Mesendoderm (in vitro differentiated cells): ENCODE measurements around the gene RDH11.
A peak's percentile ranks its signal among the peaks of the same experiment; 100 is the strongest.

Experiments
- DNase-seq: peaks from one replicate; pipeline ENCODE4 v3.0.0; 2013
- H2AK5ac ChIP-seq: 2 replicates; pipeline ENCODE4 v1.6.1; 2013; ENCODE audit warnings: low read length, inconsistent platforms
- H2BK120ac ChIP-seq: 2 replicates; pipeline ENCODE4 v1.6.1; 2013; ENCODE audit warnings: low read depth, mild to moderate bottlenecking, low read length, moderate library complexity, mixed read lengths
- H2BK15ac ChIP-seq: replicated peaks from 2 replicates; pipeline ENCODE4 v1.6.1; 2013; ENCODE audit warnings: low read depth, mild to moderate bottlenecking, moderate library complexity
- H2BK5ac ChIP-seq: 2 replicates; pipeline ENCODE4 v1.6.1; 2013; ENCODE audit warnings: low read length, inconsistent platforms
- H3K18ac ChIP-seq: 2 replicates; pipeline ENCODE4 v1.6.1; 2013; ENCODE audit warnings: mild to moderate bottlenecking, low read length, mixed read lengths
- H3K23ac ChIP-seq: one replicate; pipeline ENCODE4 v1.6.1; 2013; ENCODE audit warnings: low read length
- H3K27ac ChIP-seq: 2 replicates; pipeline ENCODE4 v1.5.1; 2013; ENCODE audit warnings: low read depth, mild to moderate bottlenecking, inconsistent platforms, low read length, moderate library complexity
- H3K27me3 ChIP-seq: 2 replicates; pipeline ENCODE4 v1.6.1; 2013; ENCODE audit warnings: low read length, control low read depth, mild to moderate bottlenecking, inconsistent platforms; ENCODE audit not compliant: insufficient read depth, poor library complexity
- H3K36me3 ChIP-seq: 2 replicates; pipeline ENCODE4 v1.6.1; 2013; ENCODE audit warnings: low read length, inconsistent platforms; ENCODE audit not compliant: control insufficient read depth, insufficient read depth
- H3K4ac ChIP-seq: one replicate; pipeline ENCODE4 v1.6.1; 2013; ENCODE audit warnings: low read depth, mild to moderate bottlenecking, low read length, moderate library complexity
- H3K4me1 ChIP-seq: 2 replicates; pipeline ENCODE4 v1.6.1; 2013; ENCODE audit warnings: low read depth, low read length, inconsistent platforms; ENCODE audit not compliant: control insufficient read depth
- H3K4me2 ChIP-seq: 2 replicates; pipeline ENCODE4 v1.6.1; 2013; ENCODE audit warnings: low read length
- H3K4me3 ChIP-seq: 2 replicates; pipeline ENCODE4 v1.5.1; 2013; ENCODE audit warnings: mild to moderate bottlenecking, low read length
- H3K56ac ChIP-seq: one replicate; pipeline ENCODE4 v1.6.1; 2013; ENCODE audit warnings: low read length
- H3K79me1 ChIP-seq: 2 replicates; pipeline ENCODE4 v1.6.1; 2013; ENCODE audit warnings: low read length, inconsistent platforms
- H3K79me2 ChIP-seq: 2 replicates; pipeline ENCODE4 v1.6.1; 2013; ENCODE audit warnings: mild to moderate bottlenecking, low read length; ENCODE audit not compliant: control insufficient read depth, insufficient read depth
- H3K9ac ChIP-seq: 2 replicates; pipeline ENCODE4 v1.6.1; 2013; ENCODE audit warnings: low read length, inconsistent platforms
- H4K5ac ChIP-seq: one replicate; pipeline ENCODE4 v1.6.1; 2013; ENCODE audit warnings: low read length
- H4K8ac ChIP-seq: one replicate; pipeline ENCODE4 v1.6.1; 2013; ENCODE audit warnings: low read depth, mild to moderate bottlenecking, control low read depth, low read length, moderate library complexity
- WGBS: extraction: QIAGEN DNeasy Blood & Tissue Kit; methylation state at CpG from one replicate; pipeline ENCODE4 v1.1.7; 2013; ENCODE audit warnings: low lambda C conversion rate, missing lambda C conversion rate; ENCODE audit not compliant: insufficient coverage; ENCODE audit errors: extremely low coverage; 5-methylcytosine and 5-hydroxymethylcytosine counted together

RDH11 gene

GRCh38 chr14:67734675-67735074, 39.1 kb upstream of the RDH11 start:
- no peak overlapping the region for H2BK5ac ChIP-seq
- H3K36me3 ChIP-seq, result no peaks in the 10 kb centered on the region
- DNase-seq, result peak; percentile 63
- no peak overlapping the region for H4K8ac ChIP-seq
- H3K4me3 ChIP-seq, result no peak overlapping the region
- H3K79me1 ChIP-seq, result no peaks in the 10 kb centered on the region
- no peaks in the 10 kb centered on the region for H3K4me1 ChIP-seq
- no peak overlapping the region for H3K18ac ChIP-seq
- no peak overlapping the region for H3K23ac ChIP-seq
- H3K4me2 ChIP-seq, result no peak overlapping the region
- H4K5ac ChIP-seq, result no peak overlapping the region
- H2AK5ac ChIP-seq, result no peak overlapping the region
- H3K9ac ChIP-seq, result no peak overlapping the region
- H3K4ac ChIP-seq, result no peak overlapping the region
- no peaks in the 10 kb centered on the region for H3K27me3 ChIP-seq
- no peak overlapping the region for H2BK15ac ChIP-seq
- no peak overlapping the region for H3K56ac ChIP-seq
- no peak overlapping the region for H2BK120ac ChIP-seq
- no peaks in the 10 kb centered on the region for H3K79me2 ChIP-seq
- no peak overlapping the region for H3K27ac ChIP-seq
- WGBS, result no CpG with 5 or more reads among the region's 3 CpGs

DNA sequence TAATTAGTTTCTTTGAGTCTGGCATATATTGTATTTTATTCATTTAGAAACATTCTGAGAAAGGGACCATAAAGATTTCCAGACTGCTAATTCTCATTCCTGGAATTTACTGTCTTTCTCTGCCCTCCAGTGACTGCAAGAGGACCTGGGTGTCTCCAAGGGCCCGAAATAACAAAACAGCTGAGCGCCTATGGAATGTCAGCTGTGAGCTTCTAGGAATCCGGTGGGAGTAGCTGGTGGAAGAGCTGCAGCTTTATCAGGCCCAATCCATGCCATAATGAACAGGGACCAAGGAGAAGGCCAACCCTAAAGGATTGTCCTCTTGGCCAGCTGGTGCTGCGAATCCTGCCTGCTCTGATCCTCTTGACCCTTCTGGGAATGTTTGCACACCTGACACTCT, 38.1 kb upstream of the RDH11 start:
- Histone ChIP-seq H3K36me3 (no peaks in the 10 kb centered on the region), H2BK5ac (no peak overlapping the region), H3K27me3 (no peaks in the 10 kb centered on the region), H2AK5ac (no peak overlapping the region), H3K23ac (no peak overlapping the region), H3K4me3 (no peak overlapping the region), H3K56ac (no peak overlapping the region), H2BK120ac (no peak overlapping the region), H3K27ac (no peak overlapping the region), H2BK15ac (no peak overlapping the region), H3K4ac (no peak overlapping the region), H3K4me2 (no peak overlapping the region), H3K18ac (no peak overlapping the region), H4K5ac (no peak overlapping the region), H3K79me1 (no peaks in the 10 kb centered on the region), H3K9ac (no peak overlapping the region), H4K8ac (no peak overlapping the region), H3K79me2 (no peaks in the 10 kb centered on the region), H3K4me1 (peaks cover 3% of the 10 kb centered on the region)
- peak; percentile 26 for DNase-seq
- no CpG with 5 or more reads among the region's 4 CpGs for WGBS

DNA sequence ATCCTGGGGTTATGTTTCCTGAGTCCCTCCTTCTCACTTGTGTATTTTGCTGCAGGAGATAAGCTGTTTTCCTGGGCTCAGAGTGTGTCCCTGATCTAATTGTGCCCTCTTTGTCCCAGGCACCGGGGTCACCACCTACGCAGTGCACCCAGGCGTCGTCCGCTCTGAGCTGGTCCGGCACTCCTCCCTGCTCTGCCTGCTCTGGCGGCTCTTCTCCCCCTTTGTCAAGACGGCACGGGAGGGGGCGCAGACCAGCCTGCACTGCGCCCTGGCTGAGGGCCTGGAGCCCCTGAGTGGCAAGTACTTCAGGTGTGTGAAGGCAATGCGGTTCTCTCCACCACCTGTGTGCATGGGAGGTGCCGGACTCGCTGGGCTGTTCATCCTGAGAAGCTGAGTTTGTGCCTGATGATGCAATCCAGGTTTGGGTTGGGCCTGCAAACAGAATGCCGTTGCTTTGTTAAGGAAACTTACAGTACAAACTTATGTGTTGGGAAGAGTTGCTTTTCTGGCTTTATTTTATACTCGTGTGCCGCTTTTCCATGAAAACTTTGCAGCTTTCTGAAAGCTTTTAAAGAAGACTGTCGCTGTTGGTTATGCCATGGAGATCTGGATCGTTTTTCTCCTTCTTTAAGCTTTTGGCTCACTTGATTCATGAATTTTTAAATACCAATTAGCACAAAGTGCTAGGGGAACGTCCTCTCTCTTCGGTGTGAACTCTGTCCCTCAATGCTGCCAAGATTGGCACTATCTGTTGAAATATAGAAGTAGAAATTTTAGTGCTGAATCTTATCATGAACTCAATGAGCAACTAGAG, 33.7 kb upstream of the RDH11 start:
- H3K18ac ChIP-seq, result no peak overlapping the region
- no peak overlapping the region for H2BK120ac ChIP-seq

GRCh38 chr14:67728258-67728657, 32.7 kb upstream of the RDH11 start:
- Histone ChIP-seq H2BK15ac (no peak overlapping the region), H3K4me1 (peaks cover 3% of the 10 kb centered on the region), H3K9ac (no peak overlapping the region), H3K79me2 (no peaks in the 10 kb centered on the region), H3K56ac (no peak overlapping the region), H2AK5ac (no peak overlapping the region), H4K5ac (no peak overlapping the region), H2BK5ac (no peak overlapping the region), H3K36me3 (no peaks in the 10 kb centered on the region), H3K23ac (no peak overlapping the region), H3K4ac (no peak overlapping the region), H3K27me3 (no peaks in the 10 kb centered on the region), H2BK120ac (no peak overlapping the region), H3K4me2 (no peak overlapping the region), H4K8ac (no peak overlapping the region), H3K79me1 (no peaks in the 10 kb centered on the region), H3K4me3 (no peak overlapping the region), H3K27ac (no peak overlapping the region), H3K18ac (no peak overlapping the region)
- DNase-seq, result no peak

More for the DNA sequence above, 33.7 kb upstream of the RDH11 start:
- peak; percentile 73 for DNase-seq
- Histone ChIP-seq H3K4me1 (peaks cover 3% of the 10 kb centered on the region), H3K4ac (no peak overlapping the region), H3K79me2 (no peaks in the 10 kb centered on the region), H2BK5ac (no peak overlapping the region), H3K23ac (no peak overlapping the region), H2BK15ac (no peak overlapping the region), H3K27ac (no peak overlapping the region), H3K9ac (peak overlapping the region; percentile 43), H4K8ac (no peak overlapping the region), H3K36me3 (no peaks in the 10 kb centered on the region), H4K5ac (no peak overlapping the region), H3K27me3 (no peaks in the 10 kb centered on the region), H3K4me3 (no peak overlapping the region), H3K4me2 (peak overlapping the region; percentile 21), H2AK5ac (no peak overlapping the region), H3K79me1 (no peaks in the 10 kb centered on the region), H3K56ac (peak overlapping the region; percentile 78)
- no CpG with 5 or more reads among the region's 21 CpGs for WGBS

GRCh38 chr14:67727361-67727760, 31.8 kb upstream of the RDH11 start:
- H3K27ac ChIP-seq, result no peak overlapping the region
- no peak overlapping the region for H3K18ac ChIP-seq
- no peak overlapping the region for H4K5ac ChIP-seq
- H3K79me2 ChIP-seq, result no peaks in the 10 kb centered on the region
- no peak overlapping the region for H3K4ac ChIP-seq
- H2BK120ac ChIP-seq, result no peak overlapping the region
- no peak overlapping the region for H2BK15ac ChIP-seq
- H2BK5ac ChIP-seq, result no peak overlapping the region
- H3K27me3 ChIP-seq, result no peaks in the 10 kb centered on the region
- no CpG with 5 or more reads among the region's 7 CpGs for WGBS
- H3K56ac ChIP-seq, result no peak overlapping the region
- H2AK5ac ChIP-seq, result no peak overlapping the region
- no peak for DNase-seq
- no peak overlapping the region for H3K23ac ChIP-seq
- H3K79me1 ChIP-seq, result no peaks in the 10 kb centered on the region
- no peaks in the 10 kb centered on the region for H3K36me3 ChIP-seq
- H4K8ac ChIP-seq, result no peak overlapping the region
- no peak overlapping the region for H3K4me3 ChIP-seq
- peaks cover 3% of the 10 kb centered on the region for H3K4me1 ChIP-seq
- H3K4me2 ChIP-seq, result no peak overlapping the region
- no peak overlapping the region for H3K9ac ChIP-seq

- no peak overlapping the region for H2BK5ac ChIP-seq
- no CpG with 5 or more reads among the region's 5 CpGs for WGBS
- no peak overlapping the region for H2BK120ac ChIP-seq
- no peak overlapping the region for H4K5ac ChIP-seq
- no peaks in the 10 kb centered on the region for H3K79me2 ChIP-seq
- H3K27ac ChIP-seq, result no peak overlapping the region
- no peak overlapping the region for H3K23ac ChIP-seq
- H3K9ac ChIP-seq, result no peak overlapping the region
- H2BK15ac ChIP-seq, result no peak overlapping the region
- no peak overlapping the region for H3K56ac ChIP-seq
- H3K4me3 ChIP-seq, result no peak overlapping the region
- H3K79me1 ChIP-seq, result no peaks in the 10 kb centered on the region
- H3K4ac ChIP-seq, result no peak overlapping the region
- no peak overlapping the region for H2AK5ac ChIP-seq
- no peak overlapping the region for H3K4me2 ChIP-seq
- H3K27me3 ChIP-seq, result no peaks in the 10 kb centered on the region
- no peak for DNase-seq
- H3K18ac ChIP-seq, result no peak overlapping the region
- H3K4me1 ChIP-seq, result peaks cover 3% of the 10 kb centered on the region
- no peaks in the 10 kb centered on the region for H3K36me3 ChIP-seq
- no peak overlapping the region for H4K8ac ChIP-seq
Observed at GRCh38 chr14:67725171-67725570, 29.6 kb upstream of the RDH11 start.
